GM21576 (cell line): ENCODE results near the gene SOD2.
"Not testable (repeated sequence)": the region's sequence is repeated elsewhere in the genome, so short reads cannot be mapped to it uniquely, and the experiment has no call there.

Experiments
- ATAC-seq: cut with Tn5 transposase; IDR thresholded peaks from one replicate; pipeline ENCODE4 v1.9.1; 2021; ENCODE audit warnings: mild to moderate bottlenecking, moderate library complexity; ENCODE audit not compliant: unreplicated experiment

Gene SOD2

GRCh38 chr6:159684013-159684304 lies 9.1 kb downstream of the SOD2 start:
- no peak for ATAC-seq

- ATAC-seq: no peak
Measured at GRCh38 chr6:159682810-159683209, 10.2 kb downstream of the SOD2 start.

GRCh38 chr6:159682295-159682694 lies 10.7 kb downstream of the SOD2 start:
- no peak for ATAC-seq

GRCh38 chr6:159681191-159681880 lies 11.7 kb downstream of the SOD2 start:
- ATAC-seq: no peak

- ATAC-seq: no peak
Measured at GRCh38 chr6:159680104-159680503, 12.9 kb downstream of the SOD2 start.

- no peak for ATAC-seq
Measured at GRCh38 chr6:159679091-159680077, 13.7 kb downstream of the SOD2 start.

GRCh38 chr6:159678574-159678973 lies 14.5 kb downstream of the SOD2 start:
- no peak for ATAC-seq

- ATAC-seq: no peak
Measured at GRCh38 chr6:159677506-159678165, 15.4 kb downstream of the SOD2 start.

- ATAC-seq: no peak
Measured at GRCh38 chr6:159676890-159677505, 16.0 kb downstream of the SOD2 start.

- ATAC-seq: not testable (repeated sequence)
Measured at GRCh38 chr6:159676236-159676635, 16.8 kb downstream of the SOD2 start.

GRCh38 chr6:159665868-159666635 lies 27.0 kb downstream of the SOD2 start:
- ATAC-seq: no peak

GRCh38 chr6:159663368-159663889 lies 29.6 kb downstream of the SOD2 start:
- ATAC-seq: not testable (repeated sequence)

- not testable (repeated sequence) for ATAC-seq
Measured at GRCh38 chr6:159661977-159662376, 31.1 kb downstream of the SOD2 start.

- ATAC-seq: no peak
Measured at GRCh38 chr6:159655409-159655988, 37.5 kb downstream of the SOD2 start.

GRCh38 chr6:159654483-159655098 lies 38.5 kb downstream of the SOD2 start:
- ATAC-seq: no peak

- no peak for ATAC-seq
Measured at GRCh38 chr6:159650314-159650713, 42.7 kb downstream of the SOD2 start.

GRCh38 chr6:159649441-159649840 lies 43.6 kb downstream of the SOD2 start:
- ATAC-seq: no peak

GRCh38 chr6:159646733-159647132 lies 46.3 kb downstream of the SOD2 start:
- ATAC-seq: peak; percentile 89

- no peak for ATAC-seq
Measured at GRCh38 chr6:159646116-159646515, 46.9 kb downstream of the SOD2 start.
